CD4-positive, alpha-beta T cell (primary cell): ENCODE measurements around the gene CACNA2D3. TPM values are rescaled to one million over a fixed set of nuclear protein-coding genes. Genes with fewer than 3 reads are reported as not detected.

Experiments
- ATAC-seq: fragments of 200-7000 bp; cut with Tn5 transposase; one replicate; pipeline ENCODE4 v1.10.0; 2022; ENCODE audit warnings: mild to moderate bottlenecking; ENCODE audit not compliant: poor library complexity
- CTCF ChIA-PET: fragments of 350-600 bp; sonication (Branson Sonifier 250); formaldehyde crosslinking; loops from one replicate; lab custom pipeline; 2021; ENCODE audit warnings: antibody characterized with exemption, inconsistent platforms; lab: Charles Lee
- POLR2A ChIA-PET: fragments of 350-600 bp; sonication (Branson Sonifier 250); formaldehyde crosslinking; loops from one replicate; lab custom pipeline; 2021; ENCODE audit warnings: antibody characterized with exemption, inconsistent platforms; lab: Charles Lee
- DNase-seq, 14 experiments: peaks; one replicate each; pipeline ENCODE4 v3.0.0-alpha.2; 2013 to 2020; ENCODE audit warnings: mixed read lengths in 2 of 14
- H3K27ac ChIP-seq, 2 donors: one replicate each; pipeline versions ENCODE4 v1.5.1 to v1.7.0; 2013; ENCODE audit warnings: low read length in 2 of 2, low read depth in 1 of 2, mild to moderate bottlenecking in 1 of 2
- H3K27me3 ChIP-seq, 2 experiments: 1 replicate in 1 of 2; 2 replicates in 1 of 2; pipeline versions ENCODE4 v1.6.1 to v1.7.0; 2013; ENCODE audit warnings: low read length in 2 of 2, control low read depth in 1 of 2, mild to moderate bottlenecking in 1 of 2, moderate library complexity in 1 of 2; ENCODE audit not compliant: insufficient read depth in 2 of 2, control insufficient read depth in 1 of 2
- H3K36me3 ChIP-seq: one replicate; pipeline ENCODE4 v1.6.1; 2013; ENCODE audit warnings: low read length, control low read depth; ENCODE audit not compliant: insufficient read depth
- H3K4me1 ChIP-seq: one replicate; pipeline ENCODE4 v1.6.1; 2013; ENCODE audit warnings: low read length, control low read depth; ENCODE audit not compliant: insufficient read depth
- H3K4me3 ChIP-seq: one replicate; pipeline ENCODE4 v1.5.1; 2013; ENCODE audit warnings: mild to moderate bottlenecking, low read length, moderate library complexity
- H3K9me3 ChIP-seq, 2 experiments: 1 replicate in 1 of 2; 2 replicates in 1 of 2; pipeline versions ENCODE4 v1.6.1 to v1.7.0; 2013; ENCODE audit warnings: low read length in 2 of 2, mild to moderate bottlenecking in 2 of 2, control low read depth in 1 of 2, moderate library complexity in 1 of 2; ENCODE audit not compliant: control insufficient read depth in 1 of 2, insufficient read depth in 1 of 2
- H3K27ac Mint-ChIP-seq: one replicate; pipeline ENCODE4 v1.8.0; 2020; ENCODE audit warnings: mixed read lengths
- H3K27me3 Mint-ChIP-seq: one replicate; pipeline ENCODE4 v1.8.0; 2021; ENCODE audit warnings: mixed read lengths
- H3K36me3 Mint-ChIP-seq: one replicate; pipeline ENCODE4 v1.8.0; 2021; ENCODE audit warnings: low read depth, mixed read lengths
- H3K4me1 Mint-ChIP-seq: one replicate; pipeline ENCODE4 v1.8.0; 2021; ENCODE audit warnings: low read depth, mixed read lengths
- H3K4me3 Mint-ChIP-seq: one replicate; pipeline ENCODE4 v1.8.0; 2020; ENCODE audit warnings: mild to moderate bottlenecking, mixed read lengths
- H3K9me3 Mint-ChIP-seq: one replicate; pipeline ENCODE4 v1.8.0; 2020; ENCODE audit warnings: mixed read lengths
- CTCF ChIP-seq: fragments of 200-600 bp; IDR thresholded peaks from one replicate; pipeline ENCODE4 v1.8.0; 2022; ENCODE audit warnings: antibody characterized with exemption, mild to moderate bottlenecking
- intact Hi-C, 2 experiments: fragments of 100-400 bp; cut with DNase I in 1 of 2; cut with micrococcal nuclease in 1 of 2; formaldehyde crosslinking; loops; one replicate each; pipeline versions ENCODE4 v1.15.1 to v1.9.0; 2023 to 2025; cut with DNase I, micrococcal nuclease
- total RNA-seq, 174 experiments: library from RNA in 2 of 174; stranded (reverse) in 2 of 174; gene quantifications; one replicate each; pipeline ENCODE4 v1.2.3 and lab custom pipeline; 2021 to 2026

Gene CACNA2D3
- total RNA-seq, 2 experiments from 2014 or later = 0.08 TPM; not detected in 1

DNA sequence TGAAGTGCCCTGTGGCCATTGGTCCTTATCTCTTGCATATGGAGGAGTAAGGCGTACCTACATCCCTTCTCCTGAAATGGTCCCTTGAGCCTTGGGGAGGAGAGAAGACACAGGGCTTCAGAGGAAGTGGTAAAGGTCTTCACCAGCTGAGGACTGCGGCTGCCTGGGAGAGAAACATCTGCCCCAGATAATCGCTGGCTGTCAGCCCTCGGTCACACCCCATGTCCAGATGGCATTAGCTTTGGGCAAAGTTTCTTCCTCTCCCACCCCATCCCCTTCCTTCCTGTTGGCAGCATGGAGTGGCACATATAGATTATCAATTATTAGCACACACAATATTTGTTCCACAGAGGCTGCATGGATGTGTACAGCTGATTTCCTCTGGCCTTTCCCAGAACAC, 743.9 kb downstream of the CACNA2D3 start:
- H3K9me3 ChIP-seq = peaks cover 0 to 14% of the 10 kb centered on the region in 2 experiments
- DNase-seq = no peak
- ChIA-PET POLR2A (no interaction called here), CTCF (no interaction called here)
- H3K27me3 Mint-ChIP-seq = peaks cover 3% of the 10 kb centered on the region
- H3K27ac Mint-ChIP-seq = no peak overlapping the region
- H3K4me3 ChIP-seq = no peak overlapping the region
- no peak for ATAC-seq
- H3K27me3 ChIP-seq = no peaks in the 10 kb centered on the region
- no peaks in the 10 kb centered on the region for H3K4me1 Mint-ChIP-seq
- H3K4me1 ChIP-seq = no peaks in the 10 kb centered on the region
- no peak overlapping the region for H3K4me3 Mint-ChIP-seq
- no peak overlapping the region for H3K27ac ChIP-seq
- H3K36me3 Mint-ChIP-seq = no peaks in the 10 kb centered on the region
- H3K9me3 Mint-ChIP-seq = no peaks in the 10 kb centered on the region
- no peaks in the 10 kb centered on the region for H3K36me3 ChIP-seq
- intact Hi-C loops = no loop called here
- no peak for TF ChIP-seq CTCF

- H3K9me3 Mint-ChIP-seq = no peaks in the 10 kb centered on the region
- no peak overlapping the region for H3K4me3 ChIP-seq
- H3K4me1 Mint-ChIP-seq = no peaks in the 10 kb centered on the region
- ChIA-PET POLR2A (no interaction called here), CTCF (no interaction called here)
- H3K27ac Mint-ChIP-seq = no peak overlapping the region
- H3K36me3 ChIP-seq = no peaks in the 10 kb centered on the region
- no peak overlapping the region for H3K27ac ChIP-seq
- no peak for TF ChIP-seq CTCF
- DNase-seq (no peak), ATAC-seq (no peak)
- intact Hi-C loops = no loop called here
- no peak overlapping the region for H3K4me3 Mint-ChIP-seq
- H3K9me3 ChIP-seq = peaks cover 0 to 12% of the 10 kb centered on the region in 2 experiments
- H3K36me3 Mint-ChIP-seq = no peaks in the 10 kb centered on the region
- H3K27me3 ChIP-seq = no peaks in the 10 kb centered on the region
- H3K4me1 ChIP-seq = no peaks in the 10 kb centered on the region
- H3K27me3 Mint-ChIP-seq = no peaks in the 10 kb centered on the region
Observed at GRCh38 chr3:54870423-54870822, 748.1 kb downstream of the CACNA2D3 start.

- Mint-ChIP-seq H3K27ac (no peak overlapping the region), H3K4me3 (no peak overlapping the region), H3K36me3 (no peaks in the 10 kb centered on the region), H3K27me3 (no peaks in the 10 kb centered on the region), H3K9me3 (no peaks in the 10 kb centered on the region), H3K4me1 (no peaks in the 10 kb centered on the region)
- no peak for ATAC-seq
- no peaks in the 10 kb centered on the region for H3K4me1 ChIP-seq
- no peaks in the 10 kb centered on the region for H3K36me3 ChIP-seq
- no peak overlapping the region for H3K4me3 ChIP-seq
- H3K9me3 ChIP-seq = peaks cover 0 to 6% of the 10 kb centered on the region in 2 experiments
- DNase-seq = no peak
- intact Hi-C loops = no loop called here
- H3K27ac ChIP-seq = no peak overlapping the region
- no peak for TF ChIP-seq CTCF
- no peaks in the 10 kb centered on the region for H3K27me3 ChIP-seq
- ChIA-PET CTCF (no interaction called here), POLR2A (no interaction called here)
Observed at GRCh38 chr3:54871867-54872266, 749.5 kb downstream of the CACNA2D3 start.
